Left kidney (tissue), 2 donors: ENCODE data around the gene FRMD4A. TPM values are rescaled to one million over a fixed set of nuclear protein-coding genes. Genes with fewer than 3 reads are reported as not detected.

Source experiments
- DNase-seq: peaks from one replicate; pipeline ENCODE4 v3.0.0-alpha.2; 2013
- polyA plus RNA-seq: library from polyadenylated mRNA; unstranded; fragments of 120-200 nt; gene quantifications from one replicate; pipeline ENCODE4 v1.2.1, GENCODE V29; 2013; ENCODE audit not compliant: insufficient read length

Gene FRMD4A
- polyA plus RNA-seq, 1 donor: 85.8 TPM

DNA sequence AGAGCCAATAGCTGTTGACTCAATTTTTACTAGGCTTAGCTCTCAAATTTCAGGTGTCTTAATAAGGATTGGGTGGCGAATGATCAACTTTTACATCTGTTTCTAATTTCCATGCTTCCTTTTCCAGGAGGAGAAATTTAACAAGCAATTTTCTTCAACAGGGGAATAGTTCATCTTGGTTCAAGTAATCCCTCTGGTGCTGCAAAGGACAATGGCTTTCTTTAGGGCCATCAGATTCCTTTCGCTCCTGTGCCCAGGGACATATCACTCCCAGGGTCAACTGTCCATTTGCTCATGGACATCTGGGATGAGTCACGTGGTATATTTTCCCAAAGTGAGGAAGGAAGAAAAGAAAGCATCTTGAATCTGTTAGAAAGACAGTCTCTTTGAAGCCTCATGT is 313.3 kb downstream of the FRMD4A start:
- no peak for DNase-seq

DNA sequence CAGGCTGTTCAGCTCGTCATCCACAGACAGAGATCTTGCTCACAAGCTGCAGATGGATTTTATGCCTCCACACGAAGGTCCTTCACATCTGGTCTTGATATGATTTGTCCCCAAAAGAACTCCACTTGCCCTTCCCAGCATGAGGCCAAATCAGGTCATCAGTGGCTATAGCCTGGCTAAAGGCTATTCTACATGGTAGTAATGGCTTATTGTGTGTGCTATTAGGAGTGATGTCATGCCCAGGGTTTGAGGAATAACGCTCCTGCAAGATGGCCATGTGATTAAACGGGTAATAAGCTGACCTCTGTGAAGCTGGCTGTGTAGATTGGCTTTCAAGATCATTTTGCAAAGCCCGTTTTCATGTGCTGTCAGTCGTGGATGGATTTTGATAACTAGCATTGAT is 313.8 kb downstream of the FRMD4A start:
- no peak for DNase-seq

DNA sequence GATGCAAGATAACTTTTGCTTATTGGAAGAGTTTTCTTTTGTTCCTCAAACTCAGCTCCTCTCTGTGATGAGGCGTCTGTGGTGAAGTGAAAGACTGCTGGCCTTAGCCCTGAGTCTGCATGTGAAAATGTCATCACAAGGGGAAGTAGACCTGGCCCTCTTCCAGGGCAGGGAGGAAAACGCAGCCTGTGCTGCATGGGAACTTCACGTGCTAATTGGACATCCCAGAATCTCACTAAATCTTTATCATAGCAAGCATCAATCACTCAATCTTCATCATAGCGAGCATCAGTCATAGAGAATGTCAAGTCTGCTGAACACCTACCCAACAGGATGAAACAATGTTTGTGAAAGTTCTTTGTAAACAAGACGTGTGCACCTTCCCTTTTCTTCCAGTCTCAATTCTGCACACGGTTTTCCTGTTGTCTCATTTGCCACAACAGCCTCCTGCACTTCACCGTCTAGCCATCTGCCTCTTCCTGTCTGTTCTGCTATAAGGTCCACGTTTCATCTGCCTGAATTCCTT is 314.6 kb downstream of the FRMD4A start:
- no peak for DNase-seq

DNA sequence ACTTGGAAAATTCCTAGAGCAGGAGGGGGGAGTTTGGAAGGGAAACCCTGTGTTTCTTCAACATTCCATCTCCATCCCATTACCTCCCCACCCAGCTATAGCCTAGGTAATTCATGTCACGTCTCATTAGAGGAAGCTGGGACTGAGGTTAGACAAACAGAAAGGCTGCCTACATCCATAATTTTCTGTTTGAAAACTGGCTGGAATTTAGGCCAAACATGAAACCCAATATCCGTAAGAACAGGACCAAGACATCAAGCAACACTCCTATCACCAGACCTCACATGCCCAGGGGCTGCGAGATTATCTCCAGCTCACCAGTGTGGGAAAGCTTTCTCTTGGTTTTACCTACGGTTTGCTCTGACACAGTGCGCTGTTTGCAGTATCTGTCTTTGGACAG is 316.3 kb downstream of the FRMD4A start:
- DNase-seq: no peak

DNA sequence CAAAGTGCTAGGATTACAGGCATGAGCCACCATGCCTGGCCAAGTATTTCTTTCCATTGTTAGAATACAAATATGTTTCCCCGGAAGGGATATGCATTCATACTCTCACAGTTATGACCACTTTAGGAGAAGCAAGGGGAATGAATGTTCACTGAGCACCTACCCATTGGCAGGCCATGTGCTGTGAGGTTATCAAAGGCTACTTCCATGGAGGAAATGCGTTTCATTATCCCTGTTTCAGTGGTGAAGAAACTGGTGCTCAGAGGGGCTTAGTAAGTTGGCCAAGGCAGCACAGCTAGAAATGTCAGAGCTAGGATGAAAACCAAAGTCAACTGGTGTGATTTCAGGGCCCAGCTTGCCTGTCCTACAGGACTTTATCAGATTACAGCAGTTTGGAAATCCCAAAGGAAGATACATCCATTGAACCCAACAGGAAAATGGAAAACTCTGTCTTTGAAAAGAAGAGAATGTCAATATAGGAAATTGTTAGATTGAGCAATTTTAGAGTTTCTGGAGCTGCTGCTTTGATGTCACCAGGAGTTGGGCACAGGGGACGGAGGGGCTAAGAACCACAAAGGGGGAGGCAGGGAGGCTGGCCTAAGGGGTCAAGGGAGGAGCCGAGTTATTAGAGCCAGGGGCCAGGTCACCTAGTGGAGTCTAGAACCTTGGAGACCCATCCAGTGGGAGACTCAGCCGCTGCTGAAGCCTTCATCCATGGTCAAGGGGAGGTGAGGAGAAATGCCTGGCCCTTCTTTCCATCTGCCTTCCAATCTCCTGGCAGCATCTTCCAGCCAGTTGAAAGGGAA is 319.8 kb downstream of the FRMD4A start:
- DNase-seq: no peak

DNA sequence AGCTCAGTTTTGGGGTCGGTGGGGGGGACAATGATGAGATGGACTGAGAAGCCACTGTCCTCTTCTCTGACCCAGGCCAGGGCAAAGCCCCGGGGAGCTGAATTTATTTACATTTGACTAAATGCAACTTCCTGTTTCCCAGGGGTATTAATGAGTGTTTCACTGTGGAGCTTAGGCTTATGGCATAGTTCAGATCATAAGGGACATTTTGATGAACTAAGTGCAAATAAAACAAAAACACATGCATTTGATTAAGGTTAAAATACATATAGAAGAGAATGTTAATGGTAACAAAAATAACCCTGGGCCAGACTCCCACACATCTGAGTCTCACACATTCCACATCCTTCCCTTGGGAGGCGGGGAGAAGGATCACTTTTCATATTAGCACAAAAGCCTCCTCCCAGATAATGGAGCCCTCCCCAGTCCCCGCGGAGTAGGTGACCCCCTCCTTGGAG is 320.6 kb downstream of the FRMD4A start:
- DNase-seq: no peak

DNA sequence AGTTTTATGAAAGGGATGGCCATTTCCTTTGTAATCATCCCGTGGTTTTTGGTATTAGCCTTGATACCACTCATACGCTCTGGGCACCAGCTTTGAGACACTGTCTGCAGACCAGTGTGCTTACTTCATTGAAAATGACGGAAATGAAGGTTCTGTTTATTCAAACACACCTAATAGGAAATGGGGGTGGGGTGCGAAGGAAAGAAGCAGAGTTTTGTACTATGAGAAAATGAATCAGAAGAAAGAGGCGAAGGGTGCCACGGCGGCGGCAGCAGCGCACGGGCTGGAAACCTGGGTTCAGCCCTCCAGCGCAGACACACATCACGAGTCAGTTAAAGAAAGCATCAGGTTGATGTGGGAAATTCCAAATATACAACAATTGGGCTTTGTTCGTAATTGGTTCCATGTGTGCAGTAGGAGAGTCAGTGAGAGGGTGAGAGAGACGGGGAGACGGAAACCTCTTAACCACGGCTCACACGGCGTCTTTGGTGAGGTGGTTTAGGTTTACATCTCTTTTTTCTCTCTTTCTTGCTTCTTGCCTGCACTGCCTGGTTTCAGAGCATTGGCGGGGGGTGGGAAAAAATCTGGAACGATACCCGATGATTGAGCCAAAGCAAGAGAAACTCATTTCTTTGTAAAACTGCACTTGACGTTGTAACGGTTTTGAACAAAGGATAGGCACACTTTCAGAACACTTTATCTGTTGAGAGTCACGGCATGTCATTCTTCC is 321.2 kb downstream of the FRMD4A start:
- no peak for DNase-seq

DNA sequence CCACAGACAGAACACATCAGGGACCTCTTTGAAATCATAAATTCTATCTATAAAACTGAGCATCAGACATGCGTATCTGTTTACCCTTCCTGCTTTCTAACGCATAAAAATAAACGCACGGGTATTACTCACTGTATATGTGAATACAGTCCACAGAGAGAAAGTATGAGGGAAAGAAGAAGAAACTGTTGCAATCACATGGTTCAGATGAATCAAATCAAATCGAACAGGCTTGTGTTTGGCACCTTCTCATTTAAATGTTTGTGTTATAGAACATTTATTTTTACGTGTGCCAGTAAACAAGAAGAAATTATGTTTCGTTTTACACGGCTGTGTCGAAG is 322.0 kb downstream of the FRMD4A start:
- no peak for DNase-seq

DNA sequence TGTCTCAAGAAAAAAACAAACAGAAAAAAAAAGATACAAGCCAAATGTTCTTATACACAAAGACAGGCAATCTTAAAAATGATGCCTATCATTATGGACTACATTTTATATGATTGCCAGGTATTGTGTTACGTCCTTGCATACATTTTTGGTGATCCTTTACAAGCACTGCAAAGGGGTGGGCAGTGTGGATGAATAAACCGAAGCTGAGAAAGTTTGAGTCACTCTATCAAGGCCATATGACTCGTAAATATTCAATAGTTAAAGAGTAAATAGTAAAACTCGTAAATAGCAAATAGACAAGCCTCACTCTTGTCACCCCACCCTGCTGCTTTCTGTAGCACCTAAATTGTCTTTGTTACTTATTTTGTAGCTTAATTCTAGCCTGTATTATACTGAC is 326.2 kb downstream of the FRMD4A start:
- no peak for DNase-seq

DNA sequence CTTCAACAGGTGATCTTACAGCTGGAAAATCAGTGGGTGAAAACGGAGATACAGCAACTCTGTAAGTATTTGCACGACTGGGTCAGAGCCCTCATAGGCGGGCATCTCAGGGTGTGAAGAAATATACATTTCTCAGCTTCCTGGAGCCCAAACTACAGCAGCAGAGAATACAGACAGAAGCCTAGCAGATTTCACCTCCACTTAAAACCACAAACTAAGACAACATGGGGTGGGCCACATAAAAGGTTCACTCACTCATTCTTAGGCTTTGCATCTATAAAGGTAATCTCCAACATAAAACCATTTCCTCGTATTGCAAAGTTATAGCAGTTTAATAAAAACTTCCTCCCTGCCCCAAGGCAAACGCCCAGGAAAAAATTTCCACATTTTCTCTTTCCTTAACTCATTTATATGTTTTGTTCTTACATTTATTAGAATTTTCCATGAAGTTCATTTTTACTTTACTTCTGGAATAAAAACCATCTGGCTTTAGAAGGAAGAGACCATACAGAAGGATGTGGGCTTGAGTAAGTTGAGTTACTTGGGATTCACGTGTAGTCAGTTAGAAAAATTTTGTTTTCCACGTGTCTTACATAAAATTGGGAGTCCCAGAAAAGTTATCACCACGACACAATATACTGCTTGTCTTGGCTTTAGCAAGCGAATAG is 327.1 kb downstream of the FRMD4A start:
- DNase-seq: no peak

DNA sequence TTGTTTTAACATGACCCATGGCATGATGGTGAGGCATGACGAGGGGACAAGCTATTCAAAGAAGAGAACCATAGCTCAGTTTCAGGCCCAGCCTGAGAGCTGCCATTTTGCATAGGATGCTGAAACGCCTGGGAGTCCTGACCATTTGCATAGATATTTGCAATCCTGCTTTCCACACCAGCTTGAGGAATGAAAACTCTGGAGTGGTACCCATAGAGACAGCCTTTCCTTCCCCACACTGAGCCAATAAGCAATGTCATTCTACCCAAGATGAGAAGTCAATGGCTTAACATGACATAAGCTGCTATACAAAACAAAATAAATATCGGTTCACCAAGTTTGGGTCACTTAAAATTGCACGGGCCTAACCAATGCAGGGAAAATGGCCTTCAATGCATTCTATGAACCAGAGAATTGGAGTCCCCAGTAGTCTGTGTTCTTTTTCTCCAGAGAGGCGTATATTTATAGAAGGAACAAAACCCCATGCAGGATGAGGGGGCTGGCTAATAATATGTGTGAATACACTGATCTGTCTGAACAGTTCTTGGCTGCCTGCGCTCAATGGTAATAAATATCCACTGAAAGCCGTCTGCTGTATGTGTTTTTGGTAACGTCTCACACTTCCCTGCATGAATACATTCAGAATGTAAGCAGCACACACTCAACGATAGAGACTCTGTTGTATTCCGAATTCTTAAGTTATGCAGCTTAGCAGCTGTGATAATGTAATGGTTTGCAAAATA is 329.3 kb downstream of the FRMD4A start:
- DNase-seq: no peak

DNA sequence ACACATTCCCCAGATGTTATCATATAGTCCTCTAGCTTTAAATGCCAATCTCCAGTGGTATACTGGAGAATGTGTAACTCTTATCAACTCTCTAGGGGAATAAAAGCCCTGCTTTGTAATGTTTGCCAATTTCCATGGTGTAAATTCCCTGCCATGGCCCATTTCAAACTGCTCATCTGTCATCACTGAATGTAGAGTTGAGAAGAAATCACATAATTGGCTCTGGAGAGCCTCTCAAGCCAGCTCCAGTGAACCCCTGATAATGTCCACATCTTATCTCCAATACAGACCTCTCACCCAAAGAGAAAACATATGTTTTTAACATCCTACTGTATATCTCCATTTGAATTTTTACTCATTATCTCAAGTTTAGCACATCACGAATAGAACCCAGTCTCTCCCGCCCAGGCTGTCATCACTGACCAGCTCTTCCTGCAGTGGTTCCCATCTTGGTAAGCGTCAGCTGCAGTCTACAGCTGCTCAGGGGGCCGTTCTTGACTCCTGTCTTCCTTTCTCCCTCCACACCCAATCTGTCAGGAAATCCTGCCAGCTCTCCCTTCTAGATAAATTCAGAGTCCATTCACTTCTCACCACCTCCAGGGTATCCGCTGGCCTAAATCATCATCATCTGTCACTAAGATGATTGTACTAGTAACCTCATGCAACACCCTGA is 332.4 kb downstream of the FRMD4A start:
- no peak for DNase-seq

DNA sequence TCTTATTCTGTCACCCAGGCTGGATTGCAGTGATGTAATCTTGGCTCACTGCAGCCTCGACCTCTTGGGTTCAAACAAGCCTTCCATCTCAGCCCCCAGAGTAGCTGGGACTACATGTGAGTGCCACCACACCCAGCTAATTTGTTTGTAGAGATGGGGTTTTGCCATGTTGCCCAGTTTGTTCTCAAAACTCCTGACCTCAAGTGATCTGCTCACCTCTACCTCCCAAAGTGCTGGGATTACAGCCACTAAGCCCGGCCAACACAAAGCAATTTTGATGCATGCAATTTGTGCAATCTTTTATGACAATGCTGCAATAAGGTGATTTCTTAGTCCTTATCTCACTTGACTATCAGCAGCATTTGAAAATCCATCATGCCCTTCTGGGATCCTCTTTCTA is 333.1 kb downstream of the FRMD4A start:
- no peak for DNase-seq

DNA sequence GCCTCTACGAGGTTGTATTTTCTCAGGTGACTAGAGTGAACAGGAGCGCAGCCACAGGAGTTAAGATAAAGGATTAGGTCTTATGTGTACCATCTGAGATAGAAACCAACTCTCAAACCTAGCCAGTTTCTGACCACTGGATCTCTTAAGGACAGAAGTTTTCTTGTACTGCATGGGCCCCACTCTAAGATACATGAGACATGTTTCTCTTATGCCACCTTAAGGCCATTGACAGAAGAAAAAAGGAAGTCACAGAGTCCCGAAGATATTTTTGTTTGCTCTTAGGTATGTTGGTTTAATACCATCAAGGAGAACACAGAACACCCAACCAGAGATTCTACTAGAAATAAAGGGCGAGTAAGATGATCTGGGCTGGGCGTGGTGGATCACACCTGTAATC is 335.8 kb downstream of the FRMD4A start:
- DNase-seq: no peak

DNA sequence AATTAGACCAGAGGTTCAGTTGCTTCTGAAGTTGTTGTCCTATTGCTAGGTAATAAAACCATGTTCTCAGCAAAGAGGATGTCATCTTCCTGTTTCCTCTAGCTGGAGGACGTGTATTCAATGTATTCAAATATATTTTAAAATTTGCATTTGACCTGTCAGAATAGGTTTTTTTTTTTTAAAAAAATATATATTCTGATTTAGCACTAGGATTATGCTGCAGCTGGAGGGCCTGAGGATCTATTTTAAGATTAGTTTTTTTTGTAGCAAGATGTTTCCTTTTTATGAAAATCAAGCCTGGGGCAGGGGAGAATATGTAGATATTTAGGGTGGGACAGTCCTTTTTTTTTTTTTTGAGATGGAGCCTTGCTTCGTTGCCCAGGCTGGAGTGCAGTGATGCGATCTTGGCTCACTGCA is 337.0 kb downstream of the FRMD4A start:
- no peak for DNase-seq

DNA sequence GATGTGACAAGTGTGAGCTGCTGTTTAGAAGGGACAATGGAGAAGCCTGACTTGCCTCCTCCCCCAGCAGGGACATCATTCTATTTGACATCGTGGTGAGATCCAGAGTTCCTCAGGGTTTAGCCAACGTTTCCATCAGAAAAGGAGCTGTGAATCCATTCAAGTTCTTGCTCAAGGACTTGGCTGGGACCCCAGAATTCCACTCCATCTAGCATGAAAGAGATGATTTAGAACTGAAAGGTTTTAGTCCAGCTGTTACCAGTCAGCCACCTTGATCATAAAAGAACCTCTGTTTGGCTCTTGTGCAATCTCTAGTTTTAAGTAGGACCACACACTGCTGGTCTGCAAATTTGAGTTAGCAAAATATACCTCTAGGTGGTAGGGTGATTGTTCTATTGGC is 337.6 kb downstream of the FRMD4A start:
- DNase-seq: no peak

DNA sequence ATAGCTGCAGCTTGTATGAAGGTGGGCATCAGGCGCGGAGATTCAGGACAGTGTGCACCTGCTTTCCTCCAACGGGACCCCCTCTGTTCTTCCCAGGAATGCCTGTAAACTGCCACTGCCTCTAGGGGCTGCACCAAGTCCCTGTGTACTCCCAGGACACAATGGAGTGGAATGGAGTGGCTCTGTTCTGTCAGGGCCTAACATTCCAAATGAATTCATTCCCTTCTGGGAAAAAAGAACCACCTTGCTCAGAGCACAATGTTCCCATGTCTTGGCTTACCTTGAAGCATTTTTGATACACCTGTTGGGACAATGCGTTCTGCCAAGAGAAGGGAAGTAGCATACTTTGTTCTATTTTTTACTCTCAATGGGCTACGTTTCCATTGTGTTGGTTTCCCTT is 339.4 kb downstream of the FRMD4A start:
- no peak for DNase-seq

DNA sequence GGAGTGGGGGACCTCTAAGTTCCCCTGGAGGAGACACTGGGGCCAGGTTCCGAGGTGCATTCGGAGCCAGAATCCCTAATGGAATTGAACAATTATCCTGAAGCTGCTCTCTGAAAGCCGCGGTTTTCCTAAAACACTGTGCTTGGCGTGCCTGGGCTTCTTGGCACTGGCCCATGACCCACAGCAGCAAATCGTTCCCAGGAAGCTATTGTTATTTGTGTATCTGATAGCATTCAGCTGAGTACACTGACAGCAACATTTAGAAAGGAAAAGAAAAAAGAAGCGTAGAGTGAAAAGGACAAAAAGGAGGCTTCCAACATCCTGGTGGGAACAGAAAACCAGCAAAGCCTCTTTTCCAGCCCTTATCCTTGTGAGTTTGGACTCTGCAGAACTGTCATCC is 339.8 kb downstream of the FRMD4A start:
- DNase-seq: no peak

DNA sequence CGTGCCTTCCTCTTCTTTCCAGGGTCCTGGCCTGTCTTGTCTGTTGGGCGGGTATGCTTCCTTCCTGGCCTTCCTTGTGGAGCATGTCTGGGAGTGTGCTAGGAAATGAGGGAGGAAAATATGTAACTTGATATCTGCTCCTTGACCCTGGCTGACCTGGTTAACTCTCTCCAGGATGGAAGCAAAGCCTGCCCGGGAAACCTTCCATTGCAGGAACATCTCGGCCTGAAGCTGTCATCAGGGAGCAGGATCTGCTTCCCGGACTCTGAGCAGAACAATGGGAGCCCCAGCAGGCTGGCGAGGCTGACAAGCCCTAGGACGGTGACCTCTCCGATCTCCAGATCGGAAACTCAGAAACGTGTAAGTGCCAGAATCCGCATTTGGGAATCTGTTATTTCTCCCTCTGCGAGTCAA is 340.3 kb downstream of the FRMD4A start:
- DNase-seq: no peak

DNA sequence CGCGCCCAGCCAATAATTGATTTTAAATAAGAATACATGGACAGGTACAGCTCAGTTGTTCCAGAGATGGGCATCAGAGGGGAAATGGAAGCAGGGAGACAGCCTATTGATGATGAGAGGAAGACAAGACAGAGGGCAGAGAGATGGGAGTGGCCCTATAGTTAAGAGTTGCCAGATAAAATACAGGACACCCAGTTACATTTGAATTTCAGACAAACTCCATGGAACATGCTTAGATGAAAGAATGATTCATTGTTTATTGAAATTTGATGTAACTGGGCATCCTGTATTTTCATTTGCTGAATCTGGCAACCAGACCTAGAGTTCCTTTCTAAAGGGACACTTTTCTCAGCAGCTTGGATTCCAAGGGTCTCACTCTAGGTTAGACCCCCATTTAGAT is 341.1 kb downstream of the FRMD4A start:
- no peak for DNase-seq

DNA sequence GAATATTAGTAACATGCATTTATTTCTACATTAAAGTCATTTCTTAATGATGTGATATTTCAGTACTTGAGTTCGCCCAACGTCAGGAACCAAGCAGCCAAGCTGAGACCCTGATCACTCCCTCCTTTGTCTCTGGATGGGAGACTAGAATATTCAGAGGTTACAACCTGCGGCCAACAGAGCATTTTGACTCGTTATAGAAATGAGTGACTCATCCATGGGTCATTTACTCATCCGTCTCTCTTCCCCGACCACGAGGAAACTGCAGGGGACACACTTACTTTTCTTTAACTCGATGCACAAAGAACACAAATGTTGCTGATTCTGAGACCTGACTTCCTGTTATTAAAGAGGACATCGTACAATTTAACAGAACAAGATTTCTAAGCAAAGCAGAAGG is 343.3 kb downstream of the FRMD4A start:
- no peak for DNase-seq
